DND-41 (cell line): ENCODE results near the gene PDPN.

ENCODE experiments used
- ATAC-seq: fragments of 200-7000 bp; cut with Tn5 transposase; 3 replicates; pipeline ENCODE4 v1.9.1; 2021; ENCODE audit warnings: low read depth; ENCODE audit not compliant: insufficient read depth
- DNase-seq: peaks from one replicate; pipeline ENCODE4 v3.0.0-alpha.2; 2020
- H2AFZ ChIP-seq: 2 replicates; pipeline ENCODE4 v1.6.0; 2012; ENCODE audit warnings: low read depth, low read length
- H3K27ac ChIP-seq: 2 replicates; pipeline ENCODE4 v1.5.1; 2012; ENCODE audit warnings: low read length, inconsistent platforms
- H3K27me3 ChIP-seq: fragments of 200-600 bp; sonication (generic); 2 replicates; pipeline ENCODE4 v1.6.0; 2012; ENCODE audit warnings: low read length, mild to moderate bottlenecking, inconsistent platforms; ENCODE audit not compliant: insufficient read depth, poor library complexity
- H3K36me3 ChIP-seq: 2 replicates; pipeline ENCODE4 v1.5.1; 2012; ENCODE audit warnings: low read length, inconsistent platforms; ENCODE audit not compliant: insufficient read depth
- H3K4me1 ChIP-seq: 2 replicates; pipeline ENCODE4 v1.5.1; 2012; ENCODE audit warnings: mild to moderate bottlenecking, low read length; ENCODE audit not compliant: insufficient read depth
- H3K4me2 ChIP-seq: 2 replicates; pipeline ENCODE4 v1.6.0; 2012; ENCODE audit warnings: mild to moderate bottlenecking, moderate library complexity, low read length, inconsistent platforms; ENCODE audit not compliant: insufficient read depth
- H3K4me3 ChIP-seq, 2 experiments: fragments of 200-600 bp in 1 of 2; shearing (Covaris generic) in 1 of 2; 2 replicates each; pipeline ENCODE4 v1.5.1; 2012 to 2016; ENCODE audit warnings: inconsistent platforms in 2 of 2, low read length in 2 of 2, mild to moderate bottlenecking in 2 of 2, low read depth in 1 of 2, moderate library complexity in 1 of 2
- H3K79me2 ChIP-seq: 2 replicates; pipeline ENCODE4 v1.6.0; 2012; ENCODE audit warnings: low read length, inconsistent platforms; ENCODE audit not compliant: insufficient read depth
- H3K9ac ChIP-seq: 2 replicates; pipeline ENCODE4 v1.6.0; 2012; ENCODE audit warnings: low read depth, mild to moderate bottlenecking, inconsistent platforms, low read length, moderate library complexity
- H3K9me3 ChIP-seq: 2 replicates; pipeline ENCODE4 v1.5.1; 2012; ENCODE audit warnings: low read length, moderate library complexity, mild to moderate bottlenecking, inconsistent platforms; ENCODE audit not compliant: insufficient read depth, severe bottlenecking
- H4K20me1 ChIP-seq: 2 replicates; pipeline ENCODE4 v1.6.0; 2012; ENCODE audit warnings: low read length; ENCODE audit not compliant: insufficient read depth
- EZH2 ChIP-seq: IDR thresholded peaks from 3 replicates; pipeline ENCODE4 v1.6.1; 2012; ENCODE audit warnings: borderline replicate concordance, low read depth, mild to moderate bottlenecking, moderate library complexity, low read length, inconsistent platforms; ENCODE audit not compliant: severe bottlenecking
- TF ChIP-seq, protein P1 (sequence below): IDR thresholded peaks from 2 replicates; pipeline ENCODE4 v1.5.1; 2012; ENCODE audit warnings: borderline replicate concordance, low read length, moderate library complexity, mild to moderate bottlenecking; ENCODE audit not compliant: poor library complexity, severe bottlenecking; ENCODE audit errors: extremely low read depth

Gene PDPN

GRCh38 chr1:13623021-13623637, 39.5 kb downstream of the PDPN start:
- Histone ChIP-seq H3K79me2 (no peaks in the 10 kb centered on the region), H3K4me2 (no peak overlapping the region), H3K4me1 (no peaks in the 10 kb centered on the region), H3K36me3 (no peaks in the 10 kb centered on the region), H3K27me3 (peaks cover 7% of the 10 kb centered on the region), H3K9me3 (no peaks in the 10 kb centered on the region), H3K4me3 (no peak overlapping the region), H3K9ac (no peak overlapping the region), H2AFZ (no peak overlapping the region), H3K27ac (no peak overlapping the region), H4K20me1 (no peaks in the 10 kb centered on the region)
- TF ChIP-seq, protein P1, sequence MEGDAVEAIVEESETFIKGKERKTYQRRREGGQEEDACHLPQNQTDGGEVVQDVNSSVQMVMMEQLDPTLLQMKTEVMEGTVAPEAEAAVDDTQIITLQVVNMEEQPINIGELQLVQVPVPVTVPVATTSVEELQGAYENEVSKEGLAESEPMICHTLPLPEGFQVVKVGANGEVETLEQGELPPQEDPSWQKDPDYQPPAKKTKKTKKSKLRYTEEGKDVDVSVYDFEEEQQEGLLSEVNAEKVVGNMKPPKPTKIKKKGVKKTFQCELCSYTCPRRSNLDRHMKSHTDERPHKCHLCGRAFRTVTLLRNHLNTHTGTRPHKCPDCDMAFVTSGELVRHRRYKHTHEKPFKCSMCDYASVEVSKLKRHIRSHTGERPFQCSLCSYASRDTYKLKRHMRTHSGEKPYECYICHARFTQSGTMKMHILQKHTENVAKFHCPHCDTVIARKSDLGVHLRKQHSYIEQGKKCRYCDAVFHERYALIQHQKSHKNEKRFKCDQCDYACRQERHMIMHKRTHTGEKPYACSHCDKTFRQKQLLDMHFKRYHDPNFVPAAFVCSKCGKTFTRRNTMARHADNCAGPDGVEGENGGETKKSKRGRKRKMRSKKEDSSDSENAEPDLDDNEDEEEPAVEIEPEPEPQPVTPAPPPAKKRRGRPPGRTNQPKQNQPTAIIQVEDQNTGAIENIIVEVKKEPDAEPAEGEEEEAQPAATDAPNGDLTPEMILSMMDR, result no peak
- TF ChIP-seq EZH2, result no peak
- no peak for ATAC-seq
- no peak for DNase-seq

GRCh38 chr1:13624526-13624925, 40.9 kb downstream of the PDPN start:
- Histone ChIP-seq H3K36me3 (no peaks in the 10 kb centered on the region), H3K4me3 (no peak overlapping the region), H2AFZ (no peak overlapping the region), H4K20me1 (no peaks in the 10 kb centered on the region), H3K27ac (no peak overlapping the region), H3K79me2 (no peaks in the 10 kb centered on the region), H3K27me3 (peaks cover 7% of the 10 kb centered on the region), H3K9ac (no peak overlapping the region), H3K9me3 (no peaks in the 10 kb centered on the region), H3K4me1 (no peaks in the 10 kb centered on the region), H3K4me2 (no peak overlapping the region)
- ATAC-seq, result no peak
- TF ChIP-seq EZH2, result no peak
- TF ChIP-seq, protein P1, result no peak
- no peak for DNase-seq

DNA sequence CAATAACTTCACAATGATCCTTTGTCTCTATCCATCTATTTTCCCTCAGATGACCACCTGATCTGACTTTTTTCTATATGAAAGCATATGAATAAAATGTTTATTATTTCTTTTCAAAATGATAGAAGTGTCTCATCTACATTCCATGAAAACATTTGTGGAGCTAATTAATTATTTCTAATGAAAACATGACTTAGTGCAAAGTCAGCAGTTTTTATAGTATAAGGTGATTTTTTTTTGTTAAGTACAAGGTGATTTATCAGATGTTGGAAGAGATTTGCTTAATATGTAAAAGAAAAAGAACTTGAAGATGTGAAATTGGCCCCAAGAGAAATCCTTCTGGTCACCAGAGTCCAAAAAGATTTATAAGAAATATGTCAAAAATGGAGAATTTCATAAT, 43.5 kb downstream of the PDPN start:
- no peaks in the 10 kb centered on the region for H3K4me1 ChIP-seq
- no peaks in the 10 kb centered on the region for H3K79me2 ChIP-seq
- DNase-seq (no peak), ATAC-seq (no peak)
- H3K9me3 ChIP-seq, result peaks cover 3% of the 10 kb centered on the region
- H2AFZ ChIP-seq, result no peak overlapping the region
- no peak overlapping the region for H3K9ac ChIP-seq
- no peaks in the 10 kb centered on the region for H3K36me3 ChIP-seq
- no peaks in the 10 kb centered on the region for H3K27me3 ChIP-seq
- no peak overlapping the region for H3K4me3 ChIP-seq
- H3K27ac ChIP-seq, result no peak overlapping the region
- no peak overlapping the region for H3K4me2 ChIP-seq
- H4K20me1 ChIP-seq, result no peaks in the 10 kb centered on the region
- no peak for TF ChIP-seq EZH2
- TF ChIP-seq, protein P1, result no peak
